Measurements from ENCODE around the gene CYBB.

Gene CYBB

GRCh38 chrX:37844622-37845021 is 64.8 kb downstream of the CYBB start:
- DNase-seq (ENCODE audit: low spot score) = no peak

- DNase-seq (ENCODE audit: low spot score) = peak; percentile 14
Measured at GRCh38 chrX:37846141-37846540, 66.3 kb downstream of the CYBB start.

- DNase-seq (ENCODE audit: low spot score) = peak; percentile 24
Measured at GRCh38 chrX:37846558-37846933, 66.7 kb downstream of the CYBB start.

- peak; percentile 41 for DNase-seq (ENCODE audit: low spot score)
Measured at GRCh38 chrX:37846934-37847732, 67.3 kb downstream of the CYBB start, which contains the start of gene DYNLT3. Gene DYNLT3, minus strand, starts transcription at chrX:37847571. Its CDS starts 61 bp downstream, at chrX:37847510.

GRCh38 chrX:37847733-37848197 is 67.9 kb downstream of the CYBB start:
- DNase-seq (ENCODE audit: low spot score) = no peak

- DNase-seq (ENCODE audit: low spot score) = no peak
Measured at GRCh38 chrX:37854148-37854547, 74.3 kb downstream of the CYBB start.

GRCh38 chrX:37854748-37855147 is 74.9 kb downstream of the CYBB start:
- DNase-seq (ENCODE audit: low spot score) = no peak

- no peak for DNase-seq (ENCODE audit: low spot score)
Measured at GRCh38 chrX:37860721-37861120, 80.9 kb downstream of the CYBB start.

- no peak for DNase-seq (ENCODE audit: low spot score)
Measured at GRCh38 chrX:37862851-37863250, 83.0 kb downstream of the CYBB start.
